Neuronal stem cell (in vitro differentiated cells): ENCODE measurements around the gene CAMK1D.

ENCODE experiments used
- DNase-seq: peaks from one replicate; pipeline ENCODE4 v3.0.0-alpha.2; 2013; ENCODE audit warnings: low spot score
- H2AFZ ChIP-seq: one replicate; pipeline ENCODE4 v1.6.1; 2013; ENCODE audit warnings: mild to moderate bottlenecking, low read length, inconsistent platforms
- H2AK5ac ChIP-seq: 2 replicates; pipeline ENCODE4 v1.6.1; 2013; ENCODE audit warnings: low read depth, mild to moderate bottlenecking, inconsistent platforms, low read length, moderate library complexity, mixed read lengths
- H2BK120ac ChIP-seq: 2 replicates; pipeline ENCODE4 v1.6.1; 2013; ENCODE audit warnings: low read depth, mild to moderate bottlenecking, inconsistent platforms, low read length, moderate library complexity, mixed read lengths
- H2BK12ac ChIP-seq: one replicate; pipeline ENCODE4 v1.6.1; 2013; ENCODE audit warnings: low read length, inconsistent platforms
- H2BK15ac ChIP-seq: 2 replicates; pipeline ENCODE4 v1.6.1; 2013; ENCODE audit warnings: mild to moderate bottlenecking, low read length, inconsistent platforms, mixed read lengths
- H2BK5ac ChIP-seq: one replicate; pipeline ENCODE4 v1.6.1; 2013; ENCODE audit warnings: inconsistent platforms, mild to moderate bottlenecking, low read length, moderate library complexity
- H3K14ac ChIP-seq: one replicate; pipeline ENCODE4 v1.6.1; 2013; ENCODE audit warnings: low read length, inconsistent platforms
- H3K18ac ChIP-seq: 2 replicates; pipeline ENCODE4 v1.6.1; 2013; ENCODE audit warnings: low read length, inconsistent platforms
- H3K23ac ChIP-seq: 2 replicates; pipeline ENCODE4 v1.6.1; 2013; ENCODE audit warnings: low read depth, mild to moderate bottlenecking, mixed read lengths, low read length, inconsistent platforms; ENCODE audit not compliant: poor library complexity
- H3K27ac ChIP-seq: replicated peaks from 3 replicates; pipeline ENCODE4 v1.5.1; 2013; ENCODE audit warnings: low read length, inconsistent platforms
- H3K27me3 ChIP-seq, 3 experiments: 2 replicates each; pipeline ENCODE4 v1.6.1; 2013; ENCODE audit warnings: low read length in 3 of 3, mild to moderate bottlenecking in 2 of 3, inconsistent platforms in 1 of 3, low read depth in 1 of 3, mixed read lengths in 1 of 3, moderate library complexity in 1 of 3; ENCODE audit not compliant: control insufficient read depth in 3 of 3, insufficient read depth in 3 of 3
- H3K36me3 ChIP-seq, 2 donors: replicated peaks in 1 of 2; 2 replicates each; pipeline ENCODE4 v1.6.1; 2013; ENCODE audit warnings: low read length in 2 of 2; ENCODE audit not compliant: control insufficient read depth in 2 of 2, insufficient read depth in 2 of 2
- H3K4ac ChIP-seq: 2 replicates; pipeline ENCODE4 v1.6.1; 2013; ENCODE audit warnings: inconsistent platforms, mild to moderate bottlenecking, low read length, moderate library complexity
- H3K4me1 ChIP-seq, 2 donors: 1 replicate in 1 of 2; 2 replicates in 1 of 2; pipeline ENCODE4 v1.6.1; 2013; ENCODE audit warnings: low read length in 2 of 2, low read depth in 1 of 2; ENCODE audit not compliant: control insufficient read depth in 2 of 2, insufficient read depth in 1 of 2
- H3K4me2 ChIP-seq: one replicate; pipeline ENCODE4 v1.6.1; 2013; ENCODE audit warnings: mild to moderate bottlenecking, low read length, inconsistent platforms; ENCODE audit not compliant: insufficient read depth, poor library complexity, severe bottlenecking
- H3K4me3 ChIP-seq, 2 donors: 2 replicates each; pipeline ENCODE4 v1.5.1; 2013; ENCODE audit warnings: low read length in 2 of 2, mild to moderate bottlenecking in 2 of 2, inconsistent platforms in 1 of 2, moderate library complexity in 1 of 2
- H3K79me1 ChIP-seq: one replicate; pipeline ENCODE4 v1.6.1; 2013; ENCODE audit warnings: low read depth, mild to moderate bottlenecking, inconsistent platforms, low read length, moderate library complexity
- H3K9ac ChIP-seq: one replicate; pipeline ENCODE4 v1.6.1; 2013; ENCODE audit warnings: mild to moderate bottlenecking, low read depth, low read length, inconsistent platforms; ENCODE audit not compliant: poor library complexity
- H3K9me3 ChIP-seq, 2 donors: replicated peaks in 1 of 2; 2 replicates each; pipeline versions ENCODE3 to v1.6.1; 2013; ENCODE audit warnings: low read length in 2 of 2, mild to moderate bottlenecking in 2 of 2, inconsistent platforms in 1 of 2, low read depth in 1 of 2, mixed read lengths in 1 of 2, moderate library complexity in 1 of 2; ENCODE audit not compliant: control insufficient read depth in 2 of 2, insufficient read depth in 1 of 2
- H4K8ac ChIP-seq: one replicate; pipeline ENCODE4 v1.6.1; 2013; ENCODE audit warnings: low read depth, mild to moderate bottlenecking, inconsistent platforms, low read length, moderate library complexity
- H4K91ac ChIP-seq: one replicate; pipeline ENCODE4 v1.6.1; 2013; ENCODE audit warnings: low read length, low read depth, mild to moderate bottlenecking, inconsistent platforms; ENCODE audit not compliant: poor library complexity
- WGBS, 2 donors: extraction: QIAGEN DNeasy Blood & Tissue Kit; methylation state at CpG; one replicate each; pipeline ENCODE4 v1.1.7; 2013; ENCODE audit warnings: missing lambda C conversion rate in 2 of 2, mixed read lengths in 1 of 2; ENCODE audit not compliant: insufficient read length in 2 of 2, insufficient replicate concordance in 1 of 2; ENCODE audit errors: extremely low coverage in 2 of 2; 5-methylcytosine and 5-hydroxymethylcytosine counted together

Gene CAMK1D

DNA sequence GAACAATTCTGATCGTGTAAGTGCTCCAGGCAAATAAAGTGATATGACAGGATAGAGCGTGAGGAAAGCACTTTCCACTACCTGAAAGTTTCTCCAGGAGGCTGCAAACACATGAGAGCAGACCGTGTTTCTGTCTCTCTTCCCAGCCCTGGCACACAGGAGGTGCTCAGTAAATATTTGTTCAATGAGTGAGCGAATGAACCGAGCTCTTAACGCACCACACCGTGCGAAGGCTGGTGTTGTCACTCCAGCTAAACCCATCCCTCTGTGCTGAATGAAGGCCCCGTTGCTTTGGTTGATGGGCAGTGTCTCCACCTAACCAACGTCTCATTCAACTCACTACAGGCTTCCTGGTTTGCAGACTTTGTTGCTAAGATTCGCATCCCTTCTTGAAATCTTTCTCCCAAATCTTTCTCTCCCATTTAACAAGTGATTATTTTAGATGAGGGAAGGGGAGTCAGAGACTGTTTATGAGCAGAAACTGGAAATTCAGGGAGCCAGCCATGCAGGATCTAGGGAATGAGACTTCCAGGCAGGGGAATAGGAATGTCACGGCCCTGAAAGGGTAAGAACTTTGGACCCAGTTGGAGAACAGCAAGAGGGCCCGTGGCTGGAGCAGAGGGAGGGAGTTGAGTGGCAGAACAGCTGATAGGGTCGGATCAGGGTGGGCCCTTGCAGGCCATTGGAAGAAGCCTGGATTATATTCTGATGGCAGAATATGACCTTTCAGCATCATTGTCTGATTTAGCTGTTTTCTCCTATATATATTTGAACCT, 282.6 kb downstream of the CAMK1D start:
- H2AK5ac ChIP-seq, result no peak overlapping the region
- no peak overlapping the region for H3K4ac ChIP-seq
- H3K9ac ChIP-seq, result no peak overlapping the region
- no peak overlapping the region for H3K27ac ChIP-seq
- no peak overlapping the region for H2BK15ac ChIP-seq
- no peak overlapping the region for H3K23ac ChIP-seq
- H4K91ac ChIP-seq, result no peak overlapping the region
- no peak overlapping the region for H2AFZ ChIP-seq
- DNase-seq, result no peak
- no peaks in the 10 kb centered on the region for H3K27me3 ChIP-seq
- peaks cover 3 to 15% of the 10 kb centered on the region in 2 donors for H3K9me3 ChIP-seq
- H3K4me3 ChIP-seq, result no peak overlapping the region
- WGBS, 2 donors, result no CpG with 5 or more reads among the region's 14 CpGs
- no peak overlapping the region for H3K18ac ChIP-seq
- H4K8ac ChIP-seq, result no peak overlapping the region
- H3K4me1 ChIP-seq, result peaks cover 0 to 12% of the 10 kb centered on the region in 2 donors
- no peak overlapping the region for H2BK120ac ChIP-seq
- H3K4me2 ChIP-seq, result no peak overlapping the region
- H3K79me1 ChIP-seq, result no peaks in the 10 kb centered on the region
- H2BK5ac ChIP-seq, result no peak overlapping the region
- no peaks in the 10 kb centered on the region for H3K36me3 ChIP-seq
- no peak overlapping the region for H2BK12ac ChIP-seq
- no peak overlapping the region for H3K14ac ChIP-seq

DNA sequence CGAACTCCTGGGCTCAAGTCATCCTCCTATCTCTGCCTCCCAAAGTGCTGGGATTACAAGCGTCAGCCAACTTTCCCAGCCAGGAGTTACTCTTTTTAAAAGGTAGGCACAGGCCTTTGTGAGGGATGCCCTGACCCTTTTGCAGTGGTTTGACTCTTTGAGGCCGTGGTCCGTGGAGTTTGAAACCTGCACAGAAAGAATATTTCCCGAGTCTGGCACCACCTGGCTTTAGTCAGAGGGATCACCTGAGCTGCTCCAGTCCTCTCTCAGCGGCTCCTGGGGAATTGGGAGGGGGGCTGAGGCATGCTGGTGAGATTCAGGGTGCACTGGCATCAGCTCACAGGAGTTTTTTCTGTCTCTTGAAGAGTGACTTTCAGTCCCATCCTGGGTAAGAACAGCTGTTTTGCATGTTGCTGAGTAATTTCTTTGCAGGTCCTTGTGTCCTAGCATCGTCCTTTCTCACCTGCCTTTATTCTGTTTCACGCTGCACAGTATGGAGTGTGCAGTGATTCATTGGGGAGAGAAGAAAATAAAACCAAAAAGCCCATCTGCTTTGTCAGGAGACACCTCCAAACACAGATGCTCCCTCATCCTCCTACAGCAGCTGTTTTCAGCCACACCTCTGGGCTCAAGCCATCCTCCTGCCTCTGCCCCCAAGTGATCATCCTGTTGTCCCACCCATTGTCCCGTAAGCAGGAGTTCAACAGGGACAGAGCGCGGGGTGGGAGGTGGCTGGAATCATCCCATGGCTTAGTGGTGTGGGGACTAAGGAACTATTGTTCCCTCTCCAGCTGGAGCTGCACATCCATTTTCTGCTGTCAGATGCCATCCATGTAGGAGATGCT, 284.7 kb downstream of the CAMK1D start:
- Histone ChIP-seq H3K23ac (no peak overlapping the region), H3K4me3 (no peak overlapping the region), H2BK12ac (no peak overlapping the region), H3K14ac (no peak overlapping the region), H3K4ac (no peak overlapping the region), H2BK5ac (no peak overlapping the region), H2AK5ac (no peak overlapping the region), H3K9me3 (peaks cover 3 to 15% of the 10 kb centered on the region in 2 donors), H3K36me3 (no peaks in the 10 kb centered on the region), H2BK15ac (no peak overlapping the region), H4K8ac (no peak overlapping the region), H3K79me1 (no peaks in the 10 kb centered on the region), H2AFZ (no peak overlapping the region), H3K27ac (no peak overlapping the region), H3K9ac (no peak overlapping the region), H3K4me1 (peaks cover 0 to 23% of the 10 kb centered on the region in 2 donors), H3K27me3 (no peaks in the 10 kb centered on the region), H3K18ac (no peak overlapping the region), H4K91ac (no peak overlapping the region), H2BK120ac (no peak overlapping the region), H3K4me2 (no peak overlapping the region)
- WGBS, 2 donors, result no CpG with 5 or more reads among the region's 11 CpGs
- DNase-seq, result no peak

DNA sequence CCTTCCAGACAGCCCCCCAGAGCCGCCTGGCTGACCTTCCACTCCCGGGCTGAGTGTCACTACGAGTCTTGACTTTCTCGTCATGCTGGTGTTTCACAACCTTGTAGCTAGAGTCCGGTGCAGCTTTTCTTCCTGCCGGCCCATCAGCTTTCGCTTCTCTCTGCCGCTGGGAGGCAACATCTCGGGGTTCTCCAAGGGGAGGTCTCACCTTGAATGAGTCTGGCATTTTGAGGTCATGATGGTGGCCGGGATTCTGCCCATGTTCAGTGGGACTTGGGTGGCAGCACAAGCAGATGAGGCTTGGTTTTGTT, 285.2 kb downstream of the CAMK1D start:
- Histone ChIP-seq H3K79me1 (no peaks in the 10 kb centered on the region), H3K4ac (no peak overlapping the region), H4K8ac (no peak overlapping the region), H3K9ac (no peak overlapping the region), H3K23ac (no peak overlapping the region), H2BK120ac (no peak overlapping the region), H3K4me2 (no peak overlapping the region), H3K27me3 (no peaks in the 10 kb centered on the region), H3K14ac (no peak overlapping the region), H3K36me3 (no peaks in the 10 kb centered on the region), H3K18ac (no peak overlapping the region), H3K4me3 (no peak overlapping the region), H3K27ac (no peak overlapping the region), H2BK12ac (no peak overlapping the region), H4K91ac (no peak overlapping the region), H2AFZ (no peak overlapping the region), H3K4me1 (peaks cover 0 to 19% of the 10 kb centered on the region in 2 donors), H2BK5ac (no peak overlapping the region), H2AK5ac (no peak overlapping the region), H2BK15ac (no peak overlapping the region), H3K9me3 (peaks cover 3 to 15% of the 10 kb centered on the region in 2 donors)
- no CpG with 5 or more reads among the region's 10 CpGs for WGBS, 2 donors
- no peak for DNase-seq

DNA sequence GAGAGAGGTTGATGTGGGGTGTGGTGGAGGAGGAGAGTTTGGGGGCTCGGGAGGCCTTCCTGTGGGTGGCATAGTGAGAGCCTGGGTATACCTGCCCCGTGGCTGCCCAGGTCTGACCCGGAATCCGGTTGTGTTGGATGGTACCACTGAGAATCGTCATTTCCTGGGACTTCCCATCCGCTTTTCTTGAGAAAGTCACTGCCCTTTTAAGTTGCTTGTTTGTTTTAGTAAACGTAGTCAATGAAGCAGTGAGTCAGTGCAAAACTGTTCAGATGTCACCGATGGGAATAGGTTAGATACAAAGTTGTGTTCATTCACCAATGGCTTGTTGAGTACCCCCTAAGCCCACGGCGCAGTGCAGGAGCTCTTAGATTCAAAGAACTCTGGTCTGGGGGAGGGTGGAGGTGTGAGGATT, 285.8 kb downstream of the CAMK1D start:
- Histone ChIP-seq H3K14ac (no peak overlapping the region), H3K27me3 (no peaks in the 10 kb centered on the region), H4K8ac (no peak overlapping the region), H3K4me1 (peaks cover 0 to 16% of the 10 kb centered on the region in 2 donors), H2BK5ac (no peak overlapping the region), H3K79me1 (no peaks in the 10 kb centered on the region), H3K4me3 (no peak overlapping the region), H3K9ac (no peak overlapping the region), H3K4me2 (no peak overlapping the region), H2BK15ac (no peak overlapping the region), H2BK12ac (no peak overlapping the region), H3K27ac (no peak overlapping the region), H3K4ac (no peak overlapping the region), H3K36me3 (no peaks in the 10 kb centered on the region), H3K18ac (no peak overlapping the region), H2AFZ (no peak overlapping the region), H2AK5ac (no peak overlapping the region), H3K9me3 (peaks cover 3 to 15% of the 10 kb centered on the region in 2 donors), H2BK120ac (no peak overlapping the region), H4K91ac (no peak overlapping the region), H3K23ac (no peak overlapping the region)
- DNase-seq, result no peak
- no CpG with 5 or more reads among the region's 10 CpGs for WGBS, 2 donors
